ENCODE data around the gene IGSF21. TPM values are rescaled to one million over a fixed set of nuclear protein-coding genes. Genes with fewer than 3 reads are reported as not detected.

IGSF21 gene
- total RNA-seq, 4 donors from 2014 or later: 0.68 to 3.5 (median 1.3) TPM

GRCh38 chr1:18300376-18300775, 192.8 kb downstream of the IGSF21 start:
- Histone ChIP-seq H3K27me3 (peaks cover 53% of the 10 kb centered on the region), H3K4me1 (no peaks in the 10 kb centered on the region), H3K9me3 (no peaks in the 10 kb centered on the region), H3K36me3 (no peaks in the 10 kb centered on the region), H3K4me3 (no peak overlapping the region), H3K27ac (no peak overlapping the region)
- 93% methylated on average over 2 of the region's 2 CpGs for WGBS
- TF ChIP-seq POLR2A (IDR thresholded peaks at IDR 0.05): no peak
- no peak for TF ChIP-seq EP300 (IDR thresholded peaks at IDR 0.05)
- no peak for TF ChIP-seq POLR2AphosphoS5 (IDR thresholded peaks at IDR 0.05)
- TF ChIP-seq CTCF (IDR thresholded peaks at IDR 0.05): no peak
- no peak for DNase-seq (ENCODE audit: low spot score in 2 of 2)

GRCh38 chr1:18302788-18303413, 195.3 kb downstream of the IGSF21 start:
- Histone ChIP-seq H3K4me1 (no peaks in the 10 kb centered on the region), H3K9me3 (no peaks in the 10 kb centered on the region), H3K27me3 (peaks cover 39% of the 10 kb centered on the region), H3K4me3 (no peak overlapping the region), H3K36me3 (no peaks in the 10 kb centered on the region), H3K27ac (no peak overlapping the region)
- TF ChIP-seq POLR2A (IDR thresholded peaks at IDR 0.05) (no peak), CTCF (IDR thresholded peaks at IDR 0.05) (no peak), EP300 (IDR thresholded peaks at IDR 0.05) (no peak), POLR2AphosphoS5 (IDR thresholded peaks at IDR 0.05) (no peak)
- DNase-seq (ENCODE audit: low spot score in 2 of 2): no peak
- WGBS: 83% methylated on average over 5 of the region's 7 CpGs

GRCh38 chr1:18304151-18304869, 196.7 kb downstream of the IGSF21 start:
- Histone ChIP-seq H3K4me3 (no peak overlapping the region), H3K9me3 (no peaks in the 10 kb centered on the region), H3K27me3 (peaks cover 28% of the 10 kb centered on the region), H3K27ac (no peak overlapping the region), H3K4me1 (no peaks in the 10 kb centered on the region), H3K36me3 (no peaks in the 10 kb centered on the region)
- no peak for DNase-seq (ENCODE audit: low spot score in 2 of 2)
- no peak for TF ChIP-seq EP300 (IDR thresholded peaks at IDR 0.05)
- no peak for TF ChIP-seq POLR2A (IDR thresholded peaks at IDR 0.05)
- no peak for TF ChIP-seq POLR2AphosphoS5 (IDR thresholded peaks at IDR 0.05)
- TF ChIP-seq CTCF (IDR thresholded peaks at IDR 0.05): no peak
- 78% methylated on average over 5 of the region's 6 CpGs for WGBS

- Histone ChIP-seq H3K4me1 (no peaks in the 10 kb centered on the region), H3K27ac (no peak overlapping the region), H3K4me3 (no peak overlapping the region), H3K27me3 (peaks cover 29% of the 10 kb centered on the region), H3K36me3 (no peaks in the 10 kb centered on the region), H3K9me3 (no peaks in the 10 kb centered on the region)
- TF ChIP-seq POLR2A (IDR thresholded peaks at IDR 0.05) (no peak), EP300 (IDR thresholded peaks at IDR 0.05) (no peak), CTCF (IDR thresholded peaks at IDR 0.05) (no peak), POLR2AphosphoS5 (IDR thresholded peaks at IDR 0.05) (no peak)
- 85% methylated on average over 3 of the region's 3 CpGs for WGBS
- no peak for DNase-seq (ENCODE audit: low spot score in 2 of 2)
These were observed 197.7 kb downstream of the IGSF21 start for GRCh38 chr1:18305182-18305795.

GRCh38 chr1:18307329-18307898, 199.8 kb downstream of the IGSF21 start:
- Histone ChIP-seq H3K4me1 (no peaks in the 10 kb centered on the region), H3K27me3 (peaks cover 26% of the 10 kb centered on the region), H3K36me3 (no peaks in the 10 kb centered on the region), H3K4me3 (no peak overlapping the region), H3K27ac (no peak overlapping the region), H3K9me3 (no peaks in the 10 kb centered on the region)
- TF ChIP-seq CTCF (IDR thresholded peaks at IDR 0.05) (no peak), POLR2A (IDR thresholded peaks at IDR 0.05) (no peak), EP300 (IDR thresholded peaks at IDR 0.05) (no peak), POLR2AphosphoS5 (IDR thresholded peaks at IDR 0.05) (no peak)
- no peak for DNase-seq (ENCODE audit: low spot score in 2 of 2)
- 78% methylated on average over 8 of the region's 13 CpGs for WGBS

All from suprapubic skin (tissue), 4 donors.